ENCODE results near the gene LSM4.

DNA sequence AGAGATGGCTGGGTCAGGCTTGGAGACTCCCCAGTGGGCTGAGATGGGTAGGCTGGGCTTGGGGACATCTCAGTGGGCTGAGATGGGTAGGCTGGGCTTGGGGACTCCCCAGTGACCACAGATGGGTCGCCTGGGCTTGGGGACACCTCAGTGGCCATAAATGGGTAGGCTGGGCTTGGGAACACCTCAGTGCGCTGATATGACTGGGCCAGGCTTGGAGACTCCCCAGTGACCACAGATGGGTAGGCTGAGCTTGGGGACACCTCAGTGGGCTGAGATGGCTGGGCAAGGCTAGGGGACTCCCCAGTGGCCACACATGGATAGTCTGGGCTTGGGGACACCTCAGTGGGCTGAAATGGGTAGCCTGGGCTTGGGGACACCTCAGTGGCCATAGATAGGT is 61.4 kb downstream of the LSM4 start:
- TF ChIP-seq, protein P1, sequence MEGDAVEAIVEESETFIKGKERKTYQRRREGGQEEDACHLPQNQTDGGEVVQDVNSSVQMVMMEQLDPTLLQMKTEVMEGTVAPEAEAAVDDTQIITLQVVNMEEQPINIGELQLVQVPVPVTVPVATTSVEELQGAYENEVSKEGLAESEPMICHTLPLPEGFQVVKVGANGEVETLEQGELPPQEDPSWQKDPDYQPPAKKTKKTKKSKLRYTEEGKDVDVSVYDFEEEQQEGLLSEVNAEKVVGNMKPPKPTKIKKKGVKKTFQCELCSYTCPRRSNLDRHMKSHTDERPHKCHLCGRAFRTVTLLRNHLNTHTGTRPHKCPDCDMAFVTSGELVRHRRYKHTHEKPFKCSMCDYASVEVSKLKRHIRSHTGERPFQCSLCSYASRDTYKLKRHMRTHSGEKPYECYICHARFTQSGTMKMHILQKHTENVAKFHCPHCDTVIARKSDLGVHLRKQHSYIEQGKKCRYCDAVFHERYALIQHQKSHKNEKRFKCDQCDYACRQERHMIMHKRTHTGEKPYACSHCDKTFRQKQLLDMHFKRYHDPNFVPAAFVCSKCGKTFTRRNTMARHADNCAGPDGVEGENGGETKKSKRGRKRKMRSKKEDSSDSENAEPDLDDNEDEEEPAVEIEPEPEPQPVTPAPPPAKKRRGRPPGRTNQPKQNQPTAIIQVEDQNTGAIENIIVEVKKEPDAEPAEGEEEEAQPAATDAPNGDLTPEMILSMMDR (IDR thresholded peaks at IDR 0.05), result no peak
- TF ChIP-seq POLR2AphosphoS5 (IDR thresholded peaks at IDR 0.05), result no peak
- no peak for TF ChIP-seq EP300 (IDR thresholded peaks at IDR 0.05)

Data from sigmoid colon (tissue), 4 donors.